RWPE1 (cell line): ENCODE results near the gene KLHL15.
"Not testable (repeated sequence)": the region's sequence is repeated elsewhere in the genome, so short reads cannot be mapped to it uniquely, and the experiment has no call there.

Experiments used
- CTCF ChIA-PET: fragments of 350-600 bp; sonication (Branson Sonifier 250); formaldehyde crosslinking; extraction: SDS; loops from one replicate; lab custom pipeline; 2021; lab: Yijun Ruan, JAX
- POLR2A ChIA-PET: fragments of 400-600 bp; formaldehyde crosslinking; extraction: SDS; loops from one replicate; lab custom pipeline; 2020; ENCODE audit warnings: antibody characterized with exemption; ENCODE audit not compliant: low non-redundant PET; lab: Yijun Ruan, JAX
- DNase-seq: peaks from one replicate; pipeline ENCODE4 v3.0.0; 2012; ENCODE audit warnings: low spot score
- H3K27ac ChIP-seq: fragments of 450-650 bp; 2 replicates; pipeline ENCODE4 v1.5.1; 2017
- TF ChIP-seq, protein P1 (sequence below): fragments of 450-650 bp; conservative IDR thresholded peaks from 2 replicates; pipeline ENCODE4 v1.5.1; 2017; ENCODE audit warnings: low read depth, mild to moderate bottlenecking

Gene KLHL15

DNA sequence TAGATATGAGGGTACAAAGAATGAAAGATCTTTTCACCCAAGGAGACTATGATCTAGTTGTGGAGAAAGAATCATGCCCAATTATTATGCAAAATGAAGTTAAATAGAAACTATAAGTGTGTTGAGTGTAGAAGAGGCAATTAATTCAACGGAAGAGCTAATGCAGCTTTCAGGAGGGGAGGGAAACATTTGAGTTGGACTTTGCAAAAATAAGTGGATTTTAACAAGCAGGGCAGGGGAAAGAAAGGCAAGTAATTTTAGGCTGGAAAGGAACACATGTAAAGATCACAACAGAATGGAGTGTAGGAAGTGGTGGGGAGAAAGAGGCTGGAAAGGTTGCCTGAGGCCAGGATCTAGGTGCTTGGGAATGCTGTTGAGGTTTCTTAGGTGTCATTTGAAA, 44.1 kb downstream of the KLHL15 start:
- POLR2A ChIA-PET: no interaction called here
- CTCF ChIA-PET: no interaction called here

DNA sequence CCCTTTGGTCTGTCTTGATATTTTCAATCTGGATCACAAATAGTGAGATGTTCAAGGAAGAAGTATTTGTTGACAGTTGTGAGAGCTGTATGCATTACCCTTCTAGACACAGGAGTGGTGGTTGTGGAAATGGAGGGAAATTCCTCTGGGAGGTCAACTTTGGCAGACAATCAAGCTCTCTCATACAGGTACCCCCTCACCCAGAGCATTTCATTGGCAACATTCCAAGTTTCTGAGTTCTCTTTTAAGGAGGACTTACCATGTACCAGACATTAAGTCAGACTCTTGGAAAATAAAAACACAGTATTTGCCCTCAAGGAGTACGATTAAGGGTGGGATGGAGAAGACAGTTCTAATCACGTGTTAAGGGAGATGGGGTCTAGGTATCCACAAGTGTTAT, 45.3 kb downstream of the KLHL15 start:
- ChIA-PET CTCF (no interaction called here), POLR2A (no interaction called here)
- TF ChIP-seq, protein P1, sequence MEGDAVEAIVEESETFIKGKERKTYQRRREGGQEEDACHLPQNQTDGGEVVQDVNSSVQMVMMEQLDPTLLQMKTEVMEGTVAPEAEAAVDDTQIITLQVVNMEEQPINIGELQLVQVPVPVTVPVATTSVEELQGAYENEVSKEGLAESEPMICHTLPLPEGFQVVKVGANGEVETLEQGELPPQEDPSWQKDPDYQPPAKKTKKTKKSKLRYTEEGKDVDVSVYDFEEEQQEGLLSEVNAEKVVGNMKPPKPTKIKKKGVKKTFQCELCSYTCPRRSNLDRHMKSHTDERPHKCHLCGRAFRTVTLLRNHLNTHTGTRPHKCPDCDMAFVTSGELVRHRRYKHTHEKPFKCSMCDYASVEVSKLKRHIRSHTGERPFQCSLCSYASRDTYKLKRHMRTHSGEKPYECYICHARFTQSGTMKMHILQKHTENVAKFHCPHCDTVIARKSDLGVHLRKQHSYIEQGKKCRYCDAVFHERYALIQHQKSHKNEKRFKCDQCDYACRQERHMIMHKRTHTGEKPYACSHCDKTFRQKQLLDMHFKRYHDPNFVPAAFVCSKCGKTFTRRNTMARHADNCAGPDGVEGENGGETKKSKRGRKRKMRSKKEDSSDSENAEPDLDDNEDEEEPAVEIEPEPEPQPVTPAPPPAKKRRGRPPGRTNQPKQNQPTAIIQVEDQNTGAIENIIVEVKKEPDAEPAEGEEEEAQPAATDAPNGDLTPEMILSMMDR: no peak
- no peak for DNase-seq
- no peak overlapping the region for H3K27ac ChIP-seq

More for the DNA sequence above, 44.1 kb downstream of the KLHL15 start:
- DNase-seq: no peak
- TF ChIP-seq, protein P1: no peak
- no peak overlapping the region for H3K27ac ChIP-seq

DNA sequence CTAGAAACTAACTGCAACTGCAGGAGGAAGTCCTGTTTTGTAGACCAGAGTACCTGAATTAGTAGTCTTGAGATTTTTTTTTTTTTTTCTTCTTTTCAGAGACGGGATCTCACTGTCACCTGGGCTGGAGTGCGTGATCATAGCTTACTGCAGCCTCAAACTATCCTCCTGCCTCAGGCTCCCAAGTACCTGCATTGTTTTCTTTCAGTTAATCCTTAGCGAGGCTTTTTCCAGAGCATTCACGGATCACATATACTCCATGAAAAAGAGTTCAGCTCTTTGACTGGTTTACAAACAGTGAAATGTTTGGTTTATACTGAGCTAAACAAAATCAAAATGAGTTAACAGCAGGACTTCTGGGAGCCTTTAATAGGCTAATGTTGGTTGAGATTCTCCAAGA, 45.8 kb downstream of the KLHL15 start:
- POLR2A ChIA-PET: no interaction called here
- H3K27ac ChIP-seq: no peak overlapping the region
- CTCF ChIA-PET: no interaction called here
- TF ChIP-seq, protein P1: no peak
- DNase-seq: no peak

DNA sequence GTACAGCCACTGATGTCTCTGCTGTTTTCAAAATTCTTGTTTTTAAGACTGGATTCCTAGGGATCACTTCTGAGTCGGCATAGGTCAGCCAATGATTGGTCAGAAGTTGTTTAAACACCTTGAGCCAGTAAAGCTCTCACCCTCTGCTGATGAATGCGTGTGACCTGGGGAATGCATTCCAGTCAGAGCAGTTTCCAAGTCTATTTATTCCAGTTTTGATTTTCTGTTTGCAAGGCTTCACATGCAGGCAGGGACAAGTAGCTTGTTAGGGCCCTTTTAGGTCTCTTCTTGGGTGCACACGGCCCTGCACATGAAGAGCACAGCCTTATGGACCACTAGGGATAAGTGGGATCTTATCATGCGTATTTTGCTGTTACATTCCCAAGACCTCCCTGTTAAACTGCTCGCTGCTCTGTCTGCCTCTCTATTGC, 47.0 kb downstream of the KLHL15 start:
- CTCF ChIA-PET: interaction anchor here (0.6 kb wide), 1 partner anchor 126 kb away, joined by 3 read pairs; no protein-coding TSS in a partner anchor
- DNase-seq: no peak
- TF ChIP-seq, protein P1: no peak
- POLR2A ChIA-PET: interaction anchor here (0.5 kb wide), 1 partner anchor 36 kb away, joined by 3 read pairs; no protein-coding TSS in a partner anchor
- H3K27ac ChIP-seq: no peak overlapping the region

DNA sequence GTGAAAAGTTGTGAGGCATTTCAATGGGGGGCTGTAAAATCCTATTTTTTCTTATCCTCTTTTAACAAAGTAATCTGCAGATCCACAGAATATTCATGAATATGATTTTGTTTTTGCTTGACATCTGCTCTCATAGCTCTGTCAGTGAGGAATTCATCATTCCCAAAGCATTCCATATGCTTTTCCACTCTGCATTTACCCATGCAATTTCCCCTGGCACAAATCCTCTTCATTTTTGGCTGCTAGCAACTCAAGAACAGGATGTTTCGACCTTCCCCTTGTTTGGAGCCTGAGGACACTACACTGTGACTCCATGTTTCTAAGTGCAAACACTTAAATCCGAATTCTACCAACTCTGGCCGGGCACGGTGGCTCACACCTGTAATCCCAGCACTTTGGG, 48.5 kb downstream of the KLHL15 start:
- ChIA-PET CTCF (interaction anchor here (0.9 kb wide), 1 partner anchor 47 kb away, joined by 4 read pairs; no protein-coding TSS in a partner anchor), POLR2A (no interaction called here)
- TF ChIP-seq, protein P1: no peak
- no peak overlapping the region for H3K27ac ChIP-seq
- no peak for DNase-seq

DNA sequence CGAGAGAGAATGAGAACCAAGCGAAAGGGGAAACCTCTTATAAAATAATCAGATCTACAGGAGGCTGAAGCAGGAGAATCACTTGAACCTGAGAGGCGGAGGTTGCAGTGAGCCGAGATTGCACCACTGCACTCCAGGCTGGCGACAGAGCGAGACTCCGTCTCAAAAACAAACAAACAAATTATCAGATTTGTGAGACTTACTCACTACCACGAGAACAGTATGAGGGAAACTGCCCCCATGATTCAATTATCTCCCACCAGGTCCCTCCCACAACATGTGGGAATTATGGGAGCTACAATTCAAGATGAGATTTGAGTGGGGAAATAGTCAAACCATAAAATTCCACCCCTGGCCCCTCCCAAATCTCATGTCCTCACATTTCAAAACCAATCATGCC, 61.4 kb downstream of the KLHL15 start:
- CTCF ChIA-PET, H3K27ac ChIP-seq, DNase-seq, POLR2A ChIA-PET: not testable (repeated sequence)

DNA sequence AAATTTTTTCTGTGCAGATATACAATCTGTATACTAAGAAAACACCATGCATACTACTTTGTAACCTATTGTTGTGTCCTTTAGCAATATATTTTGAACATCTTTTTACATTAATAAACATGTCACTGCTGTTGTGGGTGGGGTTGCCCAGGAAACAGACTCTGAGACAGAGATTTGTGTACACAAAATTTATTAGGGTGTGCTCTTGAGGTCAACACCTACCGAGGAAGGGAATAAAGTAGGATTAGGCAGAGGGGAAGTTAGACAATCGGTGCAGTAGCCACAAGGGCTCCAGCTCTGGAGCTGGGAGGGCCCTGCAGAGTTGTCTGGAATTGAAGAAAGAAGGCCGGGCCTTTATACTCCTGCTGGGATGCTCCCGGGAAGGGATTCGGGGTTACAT, 62.8 kb downstream of the KLHL15 start:
- no peak for DNase-seq
- H3K27ac ChIP-seq: no peak overlapping the region
- TF ChIP-seq, protein P1: no peak
- ChIA-PET CTCF (no interaction called here), POLR2A (no interaction called here)
